ENCODE results near the gene MAEA. TPM values are rescaled to one million over a fixed set of nuclear protein-coding genes. Genes with fewer than 3 reads are reported as not detected.
A peak's percentile ranks its signal among the peaks of the same experiment; 100 is the strongest.

MAEA gene
- total RNA-seq, 3 donors from 2014 or later = 61.9 to 66.9 (median 65.3) TPM

GRCh38 chr4:1297023-1297395, 7.3 kb downstream of the MAEA start:
- no peak overlapping the region for H3K4me3 Mint-ChIP-seq
- no peaks in the 10 kb centered on the region for H3K27me3 Mint-ChIP-seq (ENCODE audit: low read depth)
- no peaks in the 10 kb centered on the region for H3K9me3 Mint-ChIP-seq
- no peak for ATAC-seq
- DNase-seq = no peak
- H3K4me1 Mint-ChIP-seq (ENCODE audit: low read depth) = peaks cover 59% of the 10 kb centered on the region
- peaks cover 30% of the 10 kb centered on the region for H3K36me3 Mint-ChIP-seq (ENCODE audit: insufficient read depth)

GRCh38 chr4:1297456-1298325, 8.0 kb downstream of the MAEA start:
- Mint-ChIP-seq H3K4me1 (ENCODE audit: low read depth) (peaks cover 54% of the 10 kb centered on the region), H3K9me3 (no peaks in the 10 kb centered on the region), H3K4me3 (no peak overlapping the region), H3K27me3 (ENCODE audit: low read depth) (no peaks in the 10 kb centered on the region), H3K36me3 (ENCODE audit: insufficient read depth) (peaks cover 30% of the 10 kb centered on the region)
- ATAC-seq = no peak
- DNase-seq = no peak

- Mint-ChIP-seq H3K4me1 (ENCODE audit: low read depth) (peaks cover 51% of the 10 kb centered on the region), H3K4me3 (no peak overlapping the region), H3K36me3 (ENCODE audit: insufficient read depth) (peaks cover 30% of the 10 kb centered on the region), H3K27me3 (ENCODE audit: low read depth) (no peaks in the 10 kb centered on the region), H3K9me3 (no peaks in the 10 kb centered on the region)
- ATAC-seq = no peak
- no peak for DNase-seq
Measured at GRCh38 chr4:1298461-1298860, 8.8 kb downstream of the MAEA start.

GRCh38 chr4:1299301-1299860, 9.7 kb downstream of the MAEA start:
- no peak for ATAC-seq
- peaks cover 43% of the 10 kb centered on the region for H3K4me1 Mint-ChIP-seq (ENCODE audit: low read depth)
- H3K27me3 Mint-ChIP-seq (ENCODE audit: low read depth) = no peaks in the 10 kb centered on the region
- DNase-seq = no peak
- H3K36me3 Mint-ChIP-seq (ENCODE audit: insufficient read depth) = peaks cover 26% of the 10 kb centered on the region
- no peaks in the 10 kb centered on the region for H3K9me3 Mint-ChIP-seq
- no peak overlapping the region for H3K4me3 Mint-ChIP-seq

- DNase-seq = peak; percentile 18
- ATAC-seq = peak; percentile 57 to 77
- Mint-ChIP-seq H3K36me3 (ENCODE audit: insufficient read depth) (peaks cover 30% of the 10 kb centered on the region), H3K27me3 (ENCODE audit: low read depth) (no peaks in the 10 kb centered on the region), H3K4me3 (no peak overlapping the region), H3K9me3 (no peaks in the 10 kb centered on the region), H3K4me1 (ENCODE audit: low read depth) (peaks cover 42% of the 10 kb centered on the region)
Measured at GRCh38 chr4:1300466-1301455, 11.1 kb downstream of the MAEA start.

- no peak overlapping the region for H3K4me3 Mint-ChIP-seq
- peaks cover 33% of the 10 kb centered on the region for H3K36me3 Mint-ChIP-seq (ENCODE audit: insufficient read depth)
- no peaks in the 10 kb centered on the region for H3K27me3 Mint-ChIP-seq (ENCODE audit: low read depth)
- H3K4me1 Mint-ChIP-seq (ENCODE audit: low read depth) = peaks cover 49% of the 10 kb centered on the region
- ATAC-seq (no peak), DNase-seq (no peak)
- no peaks in the 10 kb centered on the region for H3K9me3 Mint-ChIP-seq
Measured at GRCh38 chr4:1302159-1302558, 12.5 kb downstream of the MAEA start.

- DNase-seq (no peak), ATAC-seq (no peak)
- Mint-ChIP-seq H3K4me1 (ENCODE audit: low read depth) (peaks cover 59% of the 10 kb centered on the region), H3K9me3 (no peaks in the 10 kb centered on the region), H3K4me3 (no peak overlapping the region), H3K27me3 (ENCODE audit: low read depth) (no peaks in the 10 kb centered on the region), H3K36me3 (ENCODE audit: insufficient read depth) (peaks cover 29% of the 10 kb centered on the region)
Measured at GRCh38 chr4:1305261-1305711, 15.6 kb downstream of the MAEA start.

GRCh38 chr4:1305781-1306455, 16.2 kb downstream of the MAEA start:
- no peak overlapping the region for H3K4me3 Mint-ChIP-seq
- peaks cover 63% of the 10 kb centered on the region for H3K4me1 Mint-ChIP-seq (ENCODE audit: low read depth)
- H3K27me3 Mint-ChIP-seq (ENCODE audit: low read depth) = no peaks in the 10 kb centered on the region
- peaks cover 24% of the 10 kb centered on the region for H3K36me3 Mint-ChIP-seq (ENCODE audit: insufficient read depth)
- H3K9me3 Mint-ChIP-seq = no peaks in the 10 kb centered on the region
- ATAC-seq (peak; percentile 33 to 39), DNase-seq (peak; percentile 33)

- DNase-seq (no peak), ATAC-seq (no peak)
- no peak overlapping the region for H3K4me3 Mint-ChIP-seq
- no peaks in the 10 kb centered on the region for H3K9me3 Mint-ChIP-seq
- H3K36me3 Mint-ChIP-seq (ENCODE audit: insufficient read depth) = peaks cover 18% of the 10 kb centered on the region
- no peaks in the 10 kb centered on the region for H3K27me3 Mint-ChIP-seq (ENCODE audit: low read depth)
- peaks cover 64% of the 10 kb centered on the region for H3K4me1 Mint-ChIP-seq (ENCODE audit: low read depth)
Measured at GRCh38 chr4:1307951-1308735, 18.5 kb downstream of the MAEA start.

- ATAC-seq = peak; percentile 78 to 84
- Mint-ChIP-seq H3K4me3 (peak overlapping the region; percentile 72), H3K36me3 (ENCODE audit: insufficient read depth) (peaks cover 23% of the 10 kb centered on the region), H3K9me3 (no peaks in the 10 kb centered on the region), H3K27me3 (ENCODE audit: low read depth) (no peaks in the 10 kb centered on the region), H3K4me1 (ENCODE audit: low read depth) (peaks cover 68% of the 10 kb centered on the region)
- peak; percentile 26 for DNase-seq
Measured at GRCh38 chr4:1309261-1310010, 19.7 kb downstream of the MAEA start.

GRCh38 chr4:1310031-1310795, 20.5 kb downstream of the MAEA start:
- peaks cover 65% of the 10 kb centered on the region for H3K4me1 Mint-ChIP-seq (ENCODE audit: low read depth)
- H3K4me3 Mint-ChIP-seq = peak overlapping the region; percentile 24
- ATAC-seq = no peak
- H3K9me3 Mint-ChIP-seq = no peaks in the 10 kb centered on the region
- H3K36me3 Mint-ChIP-seq (ENCODE audit: insufficient read depth) = peaks cover 27% of the 10 kb centered on the region
- DNase-seq = no peak
- no peaks in the 10 kb centered on the region for H3K27me3 Mint-ChIP-seq (ENCODE audit: low read depth)
